ENCODE results near the gene EXTL1. TPM values are rescaled to one million over a fixed set of nuclear protein-coding genes. Genes with fewer than 3 reads are reported as not detected.

The EXTL1 gene
- total RNA-seq, 1 donor from 2014 or later: 0.24 TPM

DNA sequence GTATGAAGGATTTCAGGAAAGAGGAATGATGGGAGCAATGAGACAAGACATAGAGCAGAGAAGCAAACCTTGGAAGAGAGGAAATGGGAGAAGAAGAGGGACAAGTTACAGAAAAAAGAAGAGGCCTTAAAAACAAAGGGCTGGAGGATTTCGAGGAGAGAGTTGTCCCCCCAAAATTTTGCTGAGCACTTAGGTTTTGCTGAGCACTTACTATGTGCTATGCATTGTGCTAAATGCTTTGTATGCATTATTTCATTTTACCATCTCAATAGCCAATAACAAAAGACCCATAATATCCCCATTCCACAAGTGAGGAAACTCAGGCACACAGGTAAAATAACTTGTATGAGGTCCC is 48.3 kb downstream of the EXTL1 start:
- Histone ChIP-seq H3K4me3 (no peak overlapping the region), H3K36me3 (no peaks in the 10 kb centered on the region), H3K27ac (no peak overlapping the region), H3K4me1 (no peaks in the 10 kb centered on the region), H3K27me3 (ENCODE audit: low read depth) (peaks cover 6% of the 10 kb centered on the region), H3K9me3 (no peaks in the 10 kb centered on the region)
- intact Hi-C loops (cut with DNase I): no loop called here
- DNase-seq (no peak), ATAC-seq (no peak)
- TF ChIP-seq, protein P1, sequence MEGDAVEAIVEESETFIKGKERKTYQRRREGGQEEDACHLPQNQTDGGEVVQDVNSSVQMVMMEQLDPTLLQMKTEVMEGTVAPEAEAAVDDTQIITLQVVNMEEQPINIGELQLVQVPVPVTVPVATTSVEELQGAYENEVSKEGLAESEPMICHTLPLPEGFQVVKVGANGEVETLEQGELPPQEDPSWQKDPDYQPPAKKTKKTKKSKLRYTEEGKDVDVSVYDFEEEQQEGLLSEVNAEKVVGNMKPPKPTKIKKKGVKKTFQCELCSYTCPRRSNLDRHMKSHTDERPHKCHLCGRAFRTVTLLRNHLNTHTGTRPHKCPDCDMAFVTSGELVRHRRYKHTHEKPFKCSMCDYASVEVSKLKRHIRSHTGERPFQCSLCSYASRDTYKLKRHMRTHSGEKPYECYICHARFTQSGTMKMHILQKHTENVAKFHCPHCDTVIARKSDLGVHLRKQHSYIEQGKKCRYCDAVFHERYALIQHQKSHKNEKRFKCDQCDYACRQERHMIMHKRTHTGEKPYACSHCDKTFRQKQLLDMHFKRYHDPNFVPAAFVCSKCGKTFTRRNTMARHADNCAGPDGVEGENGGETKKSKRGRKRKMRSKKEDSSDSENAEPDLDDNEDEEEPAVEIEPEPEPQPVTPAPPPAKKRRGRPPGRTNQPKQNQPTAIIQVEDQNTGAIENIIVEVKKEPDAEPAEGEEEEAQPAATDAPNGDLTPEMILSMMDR (IDR thresholded peaks at IDR 0.05): no peak

DNA sequence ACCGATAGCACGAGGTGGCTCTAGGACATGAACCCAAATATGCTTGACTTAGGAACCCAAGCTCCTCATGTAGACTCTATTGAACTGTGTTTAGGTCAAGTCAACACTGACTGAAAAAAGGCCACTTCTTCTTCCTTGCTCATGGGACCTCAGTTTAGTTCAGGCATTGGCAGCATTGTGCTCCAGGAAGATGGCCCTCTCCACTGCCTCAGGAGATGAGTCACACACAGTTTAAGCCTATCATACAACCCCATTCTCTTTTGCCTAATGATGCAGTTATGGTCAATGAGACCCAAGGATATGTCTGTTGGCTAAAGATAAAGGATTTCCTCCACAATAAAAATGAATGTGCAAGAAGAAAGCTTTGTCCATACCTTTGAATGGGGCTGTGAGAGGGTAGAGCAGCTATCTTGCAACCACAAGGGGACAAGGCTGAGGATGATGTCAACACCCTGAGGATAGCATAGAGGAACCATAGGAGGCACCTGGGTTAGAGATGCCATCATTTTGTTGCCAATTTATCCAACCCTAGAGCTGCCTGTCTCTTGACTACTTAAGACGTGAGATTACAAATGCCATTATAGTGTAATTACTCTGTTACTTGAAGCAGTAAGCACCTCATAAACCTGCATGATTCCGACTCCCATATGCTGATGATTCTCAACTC is 48.9 kb downstream of the EXTL1 start:
- ATAC-seq: no peak
- Histone ChIP-seq H3K4me1 (no peaks in the 10 kb centered on the region), H3K27ac (no peak overlapping the region), H3K27me3 (ENCODE audit: low read depth) (peaks cover 6% of the 10 kb centered on the region), H3K4me3 (no peak overlapping the region), H3K9me3 (no peaks in the 10 kb centered on the region), H3K36me3 (no peaks in the 10 kb centered on the region)
- DNase-seq: no peak
- intact Hi-C loops (cut with DNase I): no loop called here
- TF ChIP-seq, protein P1 (IDR thresholded peaks at IDR 0.05): no peak

DNA sequence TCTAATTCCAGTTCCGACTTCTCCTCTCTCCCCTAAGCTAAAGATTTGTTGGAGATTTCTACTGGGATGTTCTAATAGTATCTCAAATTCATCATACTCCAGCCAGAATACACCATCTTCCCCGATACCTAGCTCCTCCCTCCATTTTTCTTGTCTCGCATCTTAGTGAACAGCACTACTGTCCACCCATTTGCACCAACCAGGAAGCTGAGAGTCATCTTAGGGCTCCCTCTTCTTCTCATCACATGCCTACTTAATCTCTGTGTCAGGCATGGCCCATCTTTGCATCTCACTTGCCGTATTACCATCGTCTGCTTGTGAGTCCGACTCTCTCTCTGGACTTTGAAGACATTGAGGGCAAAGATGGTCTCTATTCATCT is 49.4 kb downstream of the EXTL1 start:
- Histone ChIP-seq H3K27ac (no peak overlapping the region), H3K27me3 (ENCODE audit: low read depth) (peaks cover 11% of the 10 kb centered on the region), H3K9me3 (no peaks in the 10 kb centered on the region), H3K36me3 (no peaks in the 10 kb centered on the region), H3K4me1 (no peaks in the 10 kb centered on the region), H3K4me3 (no peak overlapping the region)
- intact Hi-C loops (cut with DNase I): no loop called here
- ATAC-seq: no peak
- TF ChIP-seq, protein P1 (IDR thresholded peaks at IDR 0.05): no peak
- no peak for DNase-seq

DNA sequence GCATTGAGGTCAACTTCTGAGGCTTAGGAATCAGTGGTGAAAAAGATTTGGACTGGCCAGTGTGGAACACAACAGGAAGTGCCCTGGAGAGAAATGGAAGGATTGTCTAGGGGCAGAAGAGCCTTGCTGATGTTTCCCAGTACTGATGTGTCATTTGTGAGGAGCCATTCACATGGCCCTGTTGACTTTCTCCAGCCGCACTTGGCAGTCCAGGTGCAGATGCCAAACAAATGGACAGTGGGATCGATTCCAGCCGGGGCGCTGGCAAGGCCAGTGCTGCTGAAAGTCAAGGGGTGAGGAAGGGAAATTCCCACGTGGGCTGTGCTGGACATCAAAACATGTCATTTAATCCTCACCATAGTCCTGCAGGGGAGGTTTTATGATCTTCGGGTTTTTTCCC is 50.7 kb downstream of the EXTL1 start:
- DNase-seq: no peak
- no peaks in the 10 kb centered on the region for H3K9me3 ChIP-seq
- peaks cover 15% of the 10 kb centered on the region for H3K27me3 ChIP-seq (ENCODE audit: low read depth)
- H3K4me1 ChIP-seq: no peaks in the 10 kb centered on the region
- H3K36me3 ChIP-seq: no peaks in the 10 kb centered on the region
- intact Hi-C loops (cut with DNase I): no loop called here
- H3K27ac ChIP-seq: no peak overlapping the region
- TF ChIP-seq, protein P1 (IDR thresholded peaks at IDR 0.05): no peak
- H3K4me3 ChIP-seq: no peak overlapping the region
- peak in 1 of 2 donors; percentile 11 for ATAC-seq

DNA sequence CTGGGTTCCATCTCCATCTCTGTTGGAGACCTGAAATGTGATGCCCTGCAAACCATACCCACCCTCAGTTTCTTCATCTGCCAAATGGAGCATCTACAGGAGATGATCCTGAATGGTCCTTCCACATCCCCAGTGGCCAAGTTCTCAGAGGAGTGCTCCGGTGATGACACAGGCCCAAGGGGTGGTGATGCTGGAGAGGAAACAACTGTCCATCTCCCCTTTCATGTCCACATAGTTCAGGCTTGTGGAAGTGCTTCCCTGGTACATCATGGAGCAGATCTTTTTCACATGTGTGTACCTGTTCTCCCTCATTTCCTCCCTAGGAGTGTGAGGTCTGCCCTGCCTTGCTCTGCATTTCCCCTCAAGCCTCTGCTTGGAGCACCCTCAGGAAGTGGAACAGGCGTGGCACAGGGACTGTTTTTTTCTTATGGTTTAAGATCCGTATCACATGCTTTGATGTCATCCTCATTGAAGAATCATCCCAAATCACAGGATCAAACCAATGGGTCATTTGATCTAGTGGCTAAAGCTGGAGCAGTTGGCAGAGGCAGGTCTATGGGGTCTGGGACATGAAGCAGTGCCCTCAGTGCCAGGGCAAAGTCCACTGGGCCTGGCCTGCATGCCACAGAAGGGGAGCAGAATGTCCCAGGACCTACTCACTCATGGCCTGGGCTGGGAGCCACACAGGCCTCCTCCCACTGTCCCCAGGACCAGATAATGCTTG is 54.0 kb downstream of the EXTL1 start:
- no peaks in the 10 kb centered on the region for H3K4me1 ChIP-seq
- H3K36me3 ChIP-seq: no peaks in the 10 kb centered on the region
- no peak for DNase-seq
- TF ChIP-seq, protein P1 (IDR thresholded peaks at IDR 0.05): no peak
- H3K27ac ChIP-seq: no peak overlapping the region
- H3K4me3 ChIP-seq: no peak overlapping the region
- no peaks in the 10 kb centered on the region for H3K9me3 ChIP-seq
- H3K27me3 ChIP-seq (ENCODE audit: low read depth): peaks cover 9% of the 10 kb centered on the region
- peak in 1 of 2 donors; percentile 37 for ATAC-seq
- intact Hi-C loops (cut with DNase I): no loop called here
